ENCODE data around the gene IL4R. TPM values are rescaled to one million over a fixed set of nuclear protein-coding genes. Genes with fewer than 3 reads are reported as not detected.

The IL4R gene
- total RNA-seq, 1 donor from 2014 or later, result 23.6 TPM

DNA sequence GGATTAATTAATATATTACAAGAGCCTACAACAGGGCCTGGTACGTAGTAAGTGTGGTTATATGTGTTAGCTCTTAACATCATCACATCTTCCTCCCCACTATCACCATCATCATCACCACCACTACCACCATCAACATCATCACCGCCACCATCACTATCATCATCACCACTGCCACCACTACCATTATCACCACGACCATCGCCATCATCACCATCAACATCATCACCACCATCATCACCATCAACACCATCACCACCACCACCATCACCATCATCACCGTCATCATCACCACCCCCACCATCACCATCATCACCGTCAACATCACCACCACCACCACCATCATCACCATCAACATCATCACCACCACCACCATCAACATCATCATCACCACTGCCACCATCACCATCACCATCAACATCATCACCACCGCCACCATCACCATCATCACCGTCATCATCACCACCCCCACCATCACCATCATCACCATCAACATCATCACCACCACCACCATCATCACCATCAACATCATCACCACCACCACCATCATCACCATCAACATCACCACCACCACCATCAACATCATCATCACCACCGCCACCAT lies 7.8 kb upstream of the IL4R start:
- Mint-ChIP-seq H3K27ac (no peak overlapping the region), H3K36me3 (ENCODE audit: insufficient read depth) (no peaks in the 10 kb centered on the region), H3K9me3 (ENCODE audit: low read depth) (peaks cover 7% of the 10 kb centered on the region), H3K4me3 (ENCODE audit: low read depth) (no peak overlapping the region), H3K27me3 (peaks cover 2% of the 10 kb centered on the region), H3K4me1 (ENCODE audit: low read depth) (no peaks in the 10 kb centered on the region)
- TF ChIP-seq, protein P1, sequence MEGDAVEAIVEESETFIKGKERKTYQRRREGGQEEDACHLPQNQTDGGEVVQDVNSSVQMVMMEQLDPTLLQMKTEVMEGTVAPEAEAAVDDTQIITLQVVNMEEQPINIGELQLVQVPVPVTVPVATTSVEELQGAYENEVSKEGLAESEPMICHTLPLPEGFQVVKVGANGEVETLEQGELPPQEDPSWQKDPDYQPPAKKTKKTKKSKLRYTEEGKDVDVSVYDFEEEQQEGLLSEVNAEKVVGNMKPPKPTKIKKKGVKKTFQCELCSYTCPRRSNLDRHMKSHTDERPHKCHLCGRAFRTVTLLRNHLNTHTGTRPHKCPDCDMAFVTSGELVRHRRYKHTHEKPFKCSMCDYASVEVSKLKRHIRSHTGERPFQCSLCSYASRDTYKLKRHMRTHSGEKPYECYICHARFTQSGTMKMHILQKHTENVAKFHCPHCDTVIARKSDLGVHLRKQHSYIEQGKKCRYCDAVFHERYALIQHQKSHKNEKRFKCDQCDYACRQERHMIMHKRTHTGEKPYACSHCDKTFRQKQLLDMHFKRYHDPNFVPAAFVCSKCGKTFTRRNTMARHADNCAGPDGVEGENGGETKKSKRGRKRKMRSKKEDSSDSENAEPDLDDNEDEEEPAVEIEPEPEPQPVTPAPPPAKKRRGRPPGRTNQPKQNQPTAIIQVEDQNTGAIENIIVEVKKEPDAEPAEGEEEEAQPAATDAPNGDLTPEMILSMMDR (IDR thresholded peaks at IDR 0.05; ENCODE audit: unreplicated experiment), result no peak
- no peak for DNase-seq (ENCODE audit: low spot score, unreplicated experiment)

DNA sequence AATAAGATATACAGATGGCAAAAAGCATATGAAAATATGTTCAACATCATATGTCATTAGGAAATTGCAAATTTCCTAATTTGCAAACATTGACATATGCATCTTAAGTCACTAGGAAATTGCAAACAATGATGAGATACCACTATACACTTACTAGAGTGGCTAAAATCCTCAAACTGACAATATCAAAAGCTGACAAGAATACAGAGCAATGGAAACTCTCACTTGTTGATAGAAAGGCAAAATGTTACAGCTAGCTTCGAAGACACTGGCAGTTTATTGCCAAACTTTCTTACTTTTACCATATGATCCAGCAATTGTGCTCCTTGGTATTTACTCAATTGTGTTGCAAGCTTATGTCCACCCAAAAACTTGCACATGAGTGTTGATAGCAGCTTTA lies 5.0 kb upstream of the IL4R start:
- no peak overlapping the region for H3K4me3 Mint-ChIP-seq (ENCODE audit: low read depth)
- no peak overlapping the region for H3K27ac Mint-ChIP-seq
- peaks cover 7% of the 10 kb centered on the region for H3K9me3 Mint-ChIP-seq (ENCODE audit: low read depth)
- TF ChIP-seq, protein P1 (IDR thresholded peaks at IDR 0.05; ENCODE audit: unreplicated experiment), result no peak
- H3K36me3 Mint-ChIP-seq (ENCODE audit: insufficient read depth), result no peaks in the 10 kb centered on the region
- no peak for DNase-seq (ENCODE audit: low spot score, unreplicated experiment)
- peaks cover 3% of the 10 kb centered on the region for H3K4me1 Mint-ChIP-seq (ENCODE audit: low read depth)
- H3K27me3 Mint-ChIP-seq, result no peaks in the 10 kb centered on the region

DNA sequence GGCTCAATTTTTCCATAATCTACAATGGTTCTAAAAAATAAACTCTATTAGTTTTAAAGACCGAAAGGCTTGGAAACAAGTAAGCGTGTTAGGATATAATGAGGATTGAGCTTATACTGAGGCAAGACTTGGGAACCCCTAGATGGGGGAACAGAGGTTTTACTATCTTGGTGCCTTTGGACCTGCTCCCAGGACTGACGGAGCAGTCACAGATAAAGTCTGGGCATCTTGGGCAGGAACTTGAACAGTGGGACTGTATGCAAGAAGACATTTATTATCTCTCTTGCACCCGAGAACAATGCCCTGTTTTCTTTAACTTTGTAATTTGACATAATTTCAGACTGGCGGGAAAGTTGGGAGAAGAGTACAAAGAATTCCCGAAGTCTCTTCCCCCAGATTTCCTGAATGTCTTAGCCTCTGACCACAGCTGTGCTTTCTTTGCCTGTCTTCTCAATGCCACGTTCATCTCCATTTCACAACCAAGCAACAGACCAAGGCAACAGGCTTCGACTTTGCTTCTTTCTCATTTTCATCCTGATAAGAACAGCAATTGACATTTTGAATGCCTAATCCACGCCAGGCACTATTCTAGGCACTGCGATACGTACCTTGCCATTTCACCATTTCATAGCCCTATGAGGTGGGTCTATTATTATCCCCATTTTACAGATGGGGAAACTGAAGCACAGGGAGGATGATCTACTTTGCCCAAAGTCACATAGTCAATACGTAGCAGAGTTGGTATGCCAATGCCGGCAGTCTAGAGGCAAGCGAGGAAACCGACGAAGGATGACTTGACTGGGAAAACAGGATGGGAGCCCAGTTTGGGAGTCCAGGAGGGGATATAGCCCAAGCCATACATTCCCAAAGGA lies 3.0 kb upstream of the IL4R start:
- Mint-ChIP-seq H3K4me3 (ENCODE audit: low read depth) (no peak overlapping the region), H3K9me3 (ENCODE audit: low read depth) (peaks cover 6% of the 10 kb centered on the region), H3K36me3 (ENCODE audit: insufficient read depth) (no peaks in the 10 kb centered on the region), H3K4me1 (ENCODE audit: low read depth) (peaks cover 11% of the 10 kb centered on the region), H3K27ac (no peak overlapping the region), H3K27me3 (peaks cover 2% of the 10 kb centered on the region)
- TF ChIP-seq, protein P1 (IDR thresholded peaks at IDR 0.05; ENCODE audit: unreplicated experiment), result no peak
- no peak for DNase-seq (ENCODE audit: low spot score, unreplicated experiment)

DNA sequence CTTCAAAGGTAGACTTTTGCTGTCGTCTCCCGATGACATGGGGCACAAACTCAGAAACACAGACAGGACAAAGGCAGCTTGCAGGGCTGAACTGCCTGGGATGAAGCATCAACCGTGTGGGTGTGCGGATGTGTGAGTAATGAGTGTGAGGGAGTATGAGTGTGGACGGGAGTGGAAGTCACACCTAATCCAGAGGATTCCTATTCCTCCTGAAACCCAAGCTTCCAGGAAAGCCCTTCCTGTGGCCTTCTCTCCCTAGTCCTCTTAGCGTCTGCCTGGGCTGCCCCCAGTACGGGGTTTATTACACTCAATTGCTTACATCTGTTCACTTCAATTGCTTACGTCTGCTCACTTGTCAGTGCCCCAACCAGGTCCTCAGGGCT lies 2.3 kb upstream of the IL4R start:
- Mint-ChIP-seq H3K4me1 (ENCODE audit: low read depth) (peaks cover 11% of the 10 kb centered on the region), H3K36me3 (ENCODE audit: insufficient read depth) (no peaks in the 10 kb centered on the region), H3K27ac (peak overlapping the region; percentile 46), H3K9me3 (ENCODE audit: low read depth) (peaks cover 3% of the 10 kb centered on the region), H3K27me3 (peaks cover 2% of the 10 kb centered on the region), H3K4me3 (ENCODE audit: low read depth) (peak overlapping the region; percentile 20)
- TF ChIP-seq, protein P1 (IDR thresholded peaks at IDR 0.05; ENCODE audit: unreplicated experiment), result no peak
- DNase-seq (ENCODE audit: low spot score, unreplicated experiment), result no peak

DNA sequence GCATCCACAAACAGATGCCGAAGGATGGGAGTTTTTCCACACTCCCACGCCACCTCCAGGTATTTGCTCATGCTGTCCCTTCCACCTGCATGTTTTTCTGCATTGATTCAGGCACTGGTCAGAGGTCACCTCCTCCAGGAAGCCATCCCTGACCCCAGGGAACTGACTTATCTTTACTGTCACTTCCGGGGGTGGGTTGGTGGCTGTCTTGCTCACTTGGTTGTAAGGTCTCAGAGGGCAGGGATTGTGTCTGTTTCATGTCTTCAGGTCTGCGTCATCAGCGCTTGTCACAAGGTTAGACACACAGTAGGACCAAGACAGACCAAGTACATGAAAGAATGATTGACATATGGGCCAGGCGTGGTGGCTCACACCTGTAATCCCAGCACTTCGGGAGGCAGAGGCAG lies 1.9 kb upstream of the IL4R start:
- peak overlapping the region; percentile 46 for H3K27ac Mint-ChIP-seq
- TF ChIP-seq, protein P1 (IDR thresholded peaks at IDR 0.05; ENCODE audit: unreplicated experiment), result no peak
- DNase-seq (ENCODE audit: low spot score, unreplicated experiment), result no peak
- H3K36me3 Mint-ChIP-seq (ENCODE audit: insufficient read depth), result no peaks in the 10 kb centered on the region
- peak overlapping the region; percentile 20 for H3K4me3 Mint-ChIP-seq (ENCODE audit: low read depth)
- peaks cover 2% of the 10 kb centered on the region for H3K27me3 Mint-ChIP-seq
- H3K9me3 Mint-ChIP-seq (ENCODE audit: low read depth), result no peaks in the 10 kb centered on the region
- H3K4me1 Mint-ChIP-seq (ENCODE audit: low read depth), result peaks cover 11% of the 10 kb centered on the region
